Chondrocyte (in vitro differentiated cells): ENCODE results near the gene LRMDA. TPM values are rescaled to one million over a fixed set of nuclear protein-coding genes. Genes with fewer than 3 reads are reported as not detected.

Source experiments
- DNase-seq: peaks from one replicate; pipeline ENCODE4 v3.0.0; 2021; ENCODE audit warnings: mixed read lengths, low spot score
- H3K27ac Mint-ChIP-seq: one replicate; pipeline ENCODE4 v1.8.0; 2021; ENCODE audit warnings: mild to moderate bottlenecking, moderate library complexity, mixed read lengths; ENCODE audit not compliant: unreplicated experiment
- H3K27me3 Mint-ChIP-seq: 2 replicates; pipeline ENCODE4 v1.8.0; 2021; ENCODE audit warnings: low read depth, mixed read lengths
- H3K36me3 Mint-ChIP-seq: 2 replicates; pipeline ENCODE4 v1.8.0; 2021; ENCODE audit warnings: low read depth, mixed read lengths
- H3K4me1 Mint-ChIP-seq: 2 replicates; pipeline ENCODE4 v1.8.0; 2021; ENCODE audit warnings: low read depth, mild to moderate bottlenecking, mixed read lengths
- H3K4me3 Mint-ChIP-seq: one replicate; pipeline ENCODE4 v1.8.0; 2021; ENCODE audit warnings: mild to moderate bottlenecking, moderate library complexity, mixed read lengths; ENCODE audit not compliant: unreplicated experiment
- H3K9me3 Mint-ChIP-seq: 2 replicates; pipeline ENCODE4 v1.8.0; 2021; ENCODE audit warnings: low read depth, mixed read lengths
- total RNA-seq: library from RNA; stranded (reverse); gene quantifications from 3 replicates; pipeline ENCODE4 v1.2.1, GENCODE V29; 2021
- TF ChIP-seq, protein P1 (sequence below): fragments of 200-600 bp; sonication (generic); IDR thresholded peaks from 2 replicates; pipeline ENCODE4 v1.5.0; 2021; ENCODE audit warnings: antibody characterized with exemption, mild to moderate bottlenecking, moderate library complexity

LRMDA gene
- total RNA-seq, 1 donor from 2014 or later = 2.8 TPM

DNA sequence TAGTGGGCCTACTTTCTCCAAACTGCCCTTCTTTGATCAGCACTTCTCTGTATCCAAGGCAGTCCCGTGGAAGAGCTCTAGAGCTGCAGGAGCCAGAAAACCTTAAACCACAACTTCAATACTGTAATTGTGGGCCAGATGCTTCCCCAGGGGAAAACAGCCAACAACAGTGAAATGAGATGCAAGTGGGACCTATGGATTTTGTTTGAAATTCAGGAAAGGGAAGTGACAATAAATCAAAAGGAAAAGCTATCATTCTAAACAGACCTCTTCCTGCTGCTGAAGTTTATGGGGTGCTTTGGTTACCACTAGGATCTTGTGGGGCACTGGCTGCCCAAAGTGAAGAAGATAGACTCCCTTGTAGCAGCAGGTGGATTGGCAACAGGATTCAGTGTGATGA is 1031.7 kb downstream of the LRMDA start:
- DNase-seq = no peak
- Mint-ChIP-seq H3K36me3 (no peaks in the 10 kb centered on the region), H3K9me3 (no peaks in the 10 kb centered on the region), H3K27ac (no peak overlapping the region), H3K4me1 (no peaks in the 10 kb centered on the region), H3K27me3 (no peaks in the 10 kb centered on the region), H3K4me3 (no peak overlapping the region)
- TF ChIP-seq, protein P1, sequence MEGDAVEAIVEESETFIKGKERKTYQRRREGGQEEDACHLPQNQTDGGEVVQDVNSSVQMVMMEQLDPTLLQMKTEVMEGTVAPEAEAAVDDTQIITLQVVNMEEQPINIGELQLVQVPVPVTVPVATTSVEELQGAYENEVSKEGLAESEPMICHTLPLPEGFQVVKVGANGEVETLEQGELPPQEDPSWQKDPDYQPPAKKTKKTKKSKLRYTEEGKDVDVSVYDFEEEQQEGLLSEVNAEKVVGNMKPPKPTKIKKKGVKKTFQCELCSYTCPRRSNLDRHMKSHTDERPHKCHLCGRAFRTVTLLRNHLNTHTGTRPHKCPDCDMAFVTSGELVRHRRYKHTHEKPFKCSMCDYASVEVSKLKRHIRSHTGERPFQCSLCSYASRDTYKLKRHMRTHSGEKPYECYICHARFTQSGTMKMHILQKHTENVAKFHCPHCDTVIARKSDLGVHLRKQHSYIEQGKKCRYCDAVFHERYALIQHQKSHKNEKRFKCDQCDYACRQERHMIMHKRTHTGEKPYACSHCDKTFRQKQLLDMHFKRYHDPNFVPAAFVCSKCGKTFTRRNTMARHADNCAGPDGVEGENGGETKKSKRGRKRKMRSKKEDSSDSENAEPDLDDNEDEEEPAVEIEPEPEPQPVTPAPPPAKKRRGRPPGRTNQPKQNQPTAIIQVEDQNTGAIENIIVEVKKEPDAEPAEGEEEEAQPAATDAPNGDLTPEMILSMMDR = no peak

DNA sequence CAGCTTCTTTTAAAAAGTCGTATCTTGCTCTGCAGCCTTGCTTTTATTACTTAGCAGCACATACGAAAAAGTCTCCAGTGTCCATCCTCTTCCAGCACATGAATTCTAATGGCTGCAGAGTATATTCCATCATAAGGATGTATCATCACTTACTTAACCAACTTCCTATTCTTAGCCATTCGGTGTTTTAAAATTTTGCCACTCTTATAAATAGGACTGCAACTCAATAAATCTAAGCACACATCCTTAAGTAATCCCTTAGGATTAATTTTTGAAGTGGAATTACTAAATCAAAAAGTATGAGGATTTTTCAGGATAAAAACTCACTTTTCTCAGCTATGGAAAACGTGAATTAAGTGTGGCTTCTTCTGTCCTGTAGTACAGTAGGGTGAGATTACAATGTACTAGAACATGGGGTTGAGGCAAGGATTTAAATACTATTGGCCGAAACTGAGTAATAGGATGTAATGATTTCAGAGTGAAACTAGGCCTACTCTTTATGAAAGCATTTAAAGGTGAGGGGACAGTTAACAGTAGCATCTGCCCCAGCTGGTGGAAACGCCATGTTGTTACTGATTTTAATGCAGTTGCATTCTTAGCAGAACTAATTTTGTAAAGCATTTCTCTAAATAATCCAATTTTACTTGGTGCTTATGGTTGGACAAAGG is 1035.5 kb downstream of the LRMDA start:
- H3K27ac Mint-ChIP-seq = no peak overlapping the region
- H3K4me3 Mint-ChIP-seq = no peak overlapping the region
- no peaks in the 10 kb centered on the region for H3K36me3 Mint-ChIP-seq
- no peaks in the 10 kb centered on the region for H3K9me3 Mint-ChIP-seq
- no peaks in the 10 kb centered on the region for H3K4me1 Mint-ChIP-seq
- DNase-seq = no peak
- H3K27me3 Mint-ChIP-seq = no peaks in the 10 kb centered on the region
- TF ChIP-seq, protein P1 = no peak

DNA sequence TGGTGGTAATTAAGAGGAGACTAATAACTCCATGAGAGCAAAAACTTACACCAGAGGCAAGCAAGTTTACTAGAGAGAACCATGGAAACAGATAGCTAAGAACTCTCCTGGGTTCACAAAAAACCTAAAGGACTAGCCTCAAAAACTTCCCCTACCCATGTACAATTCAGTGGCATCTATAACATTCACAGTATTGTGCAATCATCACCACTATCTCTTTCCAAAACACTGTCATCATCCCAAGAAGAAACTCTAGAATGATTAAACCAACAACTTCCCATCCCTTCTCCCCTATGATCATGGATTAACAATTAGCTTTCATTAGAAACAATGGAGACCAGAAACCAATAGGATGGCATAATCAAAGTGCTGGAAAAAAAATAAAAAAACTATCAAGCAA is 1038.3 kb downstream of the LRMDA start:
- TF ChIP-seq, protein P1 = no peak
- no peak for DNase-seq
- Mint-ChIP-seq H3K27me3 (no peaks in the 10 kb centered on the region), H3K27ac (no peak overlapping the region), H3K36me3 (peaks cover 3% of the 10 kb centered on the region), H3K4me3 (no peak overlapping the region), H3K4me1 (no peaks in the 10 kb centered on the region), H3K9me3 (peaks cover 2% of the 10 kb centered on the region)

DNA sequence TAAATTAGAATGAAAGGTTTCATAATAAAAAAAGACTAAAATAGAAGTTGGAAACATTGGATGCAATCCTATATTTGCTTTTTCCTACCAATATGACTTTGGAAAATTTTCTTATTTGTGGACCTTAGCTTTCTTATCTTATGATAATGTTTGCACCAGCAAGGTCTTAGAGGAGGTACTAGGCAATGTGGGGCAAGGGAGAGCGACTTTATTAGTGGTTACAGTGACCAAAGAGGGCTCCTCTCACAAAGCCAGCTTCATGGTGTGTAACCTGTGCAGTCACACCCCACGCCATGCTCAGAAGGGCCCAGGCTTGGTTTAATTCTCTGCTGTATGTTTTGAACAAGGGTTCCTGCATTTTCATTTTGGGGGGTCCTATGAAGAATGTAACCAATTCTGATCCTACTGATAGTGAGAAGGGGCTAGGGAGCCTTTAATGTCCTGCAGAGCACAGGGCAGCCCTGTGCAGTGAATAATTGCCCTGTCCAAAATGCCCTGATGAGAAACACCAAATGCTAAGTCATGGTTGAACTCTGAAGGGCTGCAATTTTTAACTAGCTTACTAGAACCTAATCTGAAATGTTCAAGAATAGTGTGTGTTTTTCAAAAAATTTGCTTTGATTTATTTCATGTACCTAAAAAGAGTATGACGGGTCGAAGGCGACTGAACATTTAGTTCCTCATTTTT is 1047.8 kb downstream of the LRMDA start:
- H3K4me1 Mint-ChIP-seq = no peaks in the 10 kb centered on the region
- no peak overlapping the region for H3K27ac Mint-ChIP-seq
- peaks cover 13% of the 10 kb centered on the region for H3K9me3 Mint-ChIP-seq
- TF ChIP-seq, protein P1 = no peak
- no peaks in the 10 kb centered on the region for H3K27me3 Mint-ChIP-seq
- H3K4me3 Mint-ChIP-seq = no peak overlapping the region
- no peak for DNase-seq
- H3K36me3 Mint-ChIP-seq = peaks cover 2% of the 10 kb centered on the region

DNA sequence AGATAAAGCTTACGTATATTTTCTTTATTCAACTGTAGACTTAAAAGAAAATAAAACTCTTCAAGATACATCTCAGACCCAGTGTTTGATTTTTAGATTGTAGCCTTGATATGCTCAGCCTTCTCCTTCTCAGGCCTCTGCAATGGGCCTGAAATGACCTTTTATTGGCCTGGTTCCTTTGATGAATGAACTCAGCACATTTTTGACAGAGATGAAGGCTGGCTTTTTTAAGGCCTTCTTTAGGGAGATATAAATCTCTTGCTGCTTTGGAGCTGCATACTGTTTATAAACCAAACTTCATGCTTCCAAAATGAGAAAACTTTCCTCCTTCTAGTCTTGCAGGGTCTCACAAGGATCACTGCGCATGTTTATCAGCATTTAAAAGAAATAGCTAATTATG is 1049.8 kb downstream of the LRMDA start:
- H3K4me3 Mint-ChIP-seq = no peak overlapping the region
- H3K27me3 Mint-ChIP-seq = no peaks in the 10 kb centered on the region
- peaks cover under 1% of the 10 kb centered on the region for H3K36me3 Mint-ChIP-seq
- TF ChIP-seq, protein P1 = no peak
- H3K9me3 Mint-ChIP-seq = peaks cover 13% of the 10 kb centered on the region
- DNase-seq = no peak
- no peaks in the 10 kb centered on the region for H3K4me1 Mint-ChIP-seq
- no peak overlapping the region for H3K27ac Mint-ChIP-seq
